ENCODE measurements around the gene KLF14. TPM values are rescaled to one million over a fixed set of nuclear protein-coding genes. Genes with fewer than 3 reads are reported as not detected.
A peak's percentile ranks its signal among the peaks of the same experiment; 100 is the strongest.

KLF14 gene
- total and polyA plus RNA-seq, 9 donors: 0.10 to 0.84 (median 0.29) TPM; not detected in 3

DNA sequence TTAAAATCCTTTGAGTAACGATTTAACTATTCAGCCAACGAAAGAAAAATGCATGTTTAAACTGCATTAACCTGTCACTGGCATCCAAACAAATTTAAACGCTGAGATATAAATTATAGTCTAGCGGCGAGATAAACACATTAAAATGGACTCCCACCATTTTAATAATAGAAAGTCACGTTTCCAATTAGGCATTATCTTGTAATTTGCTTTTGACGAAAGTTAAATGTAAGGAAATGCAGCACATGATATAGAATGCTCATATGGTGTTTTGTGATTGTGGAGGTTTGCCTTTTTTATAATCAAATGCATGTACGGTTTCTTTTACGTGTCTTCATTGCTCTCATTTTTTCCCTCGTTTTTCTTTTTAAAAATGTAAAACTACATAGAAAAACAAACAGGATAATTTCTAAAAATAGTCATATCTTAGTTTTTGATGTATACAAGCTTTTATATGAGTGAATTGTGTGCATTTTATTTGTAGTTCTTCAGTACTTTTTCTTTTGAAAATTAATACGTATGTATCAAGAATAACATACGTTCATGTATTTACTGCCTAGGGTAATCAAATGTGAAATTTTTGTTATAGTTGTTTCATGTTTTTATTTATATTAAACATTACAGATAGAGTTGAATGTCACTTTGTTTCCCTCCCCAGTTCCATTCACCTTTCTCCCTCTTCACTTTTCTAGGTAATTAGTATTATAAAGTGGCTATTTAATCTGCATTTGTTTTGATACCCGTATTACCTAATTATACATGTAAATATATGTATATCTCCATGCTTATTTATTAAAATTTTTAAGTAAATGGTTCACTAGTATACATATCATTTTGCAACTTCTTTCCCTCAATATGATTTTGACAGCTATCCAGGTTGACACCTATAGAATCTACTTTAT lies 1.1 kb upstream of the KLF14 start:
- H3K4me1 ChIP-seq (ENCODE audit: insufficient read depth): no peaks in the 10 kb centered on the region
- TF ChIP-seq EP300 (IDR thresholded peaks at IDR 0.05): no peak
- TF ChIP-seq POLR2A (IDR thresholded peaks at IDR 0.05): no peak
- no peak for TF ChIP-seq CTCF (IDR thresholded peaks at IDR 0.05)
- 19 to 24% (median 23%) methylated on average over 13 of the region's 13 CpGs for WGBS, 3 donors

DNA sequence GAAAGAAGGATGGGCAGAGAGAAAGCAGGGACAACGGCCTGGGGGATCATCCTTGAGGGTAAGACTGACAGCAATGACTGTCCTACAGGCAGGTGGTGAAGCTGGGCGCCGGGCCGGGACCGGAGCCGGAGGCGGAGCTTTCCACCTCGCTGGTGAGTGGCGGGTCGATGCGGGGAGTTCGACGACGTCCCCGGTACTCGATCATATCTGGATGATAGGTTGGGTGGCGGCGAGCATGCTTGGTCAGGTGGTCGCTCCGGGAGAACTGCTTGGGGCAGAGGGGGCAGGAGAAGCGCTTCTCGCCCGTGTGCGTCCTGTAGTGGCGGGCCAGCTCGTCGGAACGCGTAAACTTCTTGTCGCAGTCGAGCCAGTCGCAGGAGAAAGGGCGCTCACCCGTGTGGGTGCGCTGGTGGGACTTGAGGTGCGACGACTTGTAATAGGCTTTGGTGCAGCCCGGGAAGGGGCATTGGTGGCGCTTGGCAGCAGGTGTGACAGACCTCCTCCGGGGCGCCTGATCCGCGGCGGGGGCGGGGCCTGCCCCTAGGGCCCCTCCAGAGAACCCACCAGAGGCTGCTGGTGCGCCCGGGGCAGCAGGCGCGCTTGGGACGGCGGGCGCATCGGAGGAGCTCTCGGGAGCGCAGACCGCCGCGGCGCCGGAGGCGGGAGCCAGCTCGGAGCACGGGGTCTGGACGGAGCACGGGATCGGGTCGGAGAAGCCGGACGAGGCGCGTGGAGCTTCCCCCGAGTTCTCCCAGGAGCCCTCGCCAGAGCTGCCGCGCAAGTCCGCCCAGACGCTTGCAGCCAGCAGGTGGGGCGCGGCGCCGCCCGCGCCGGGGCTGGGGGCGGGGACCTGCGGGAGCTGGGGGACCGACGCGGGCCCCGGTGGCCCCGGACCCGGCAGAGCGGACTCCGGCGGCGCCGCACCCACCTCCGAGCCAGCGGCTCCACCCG lies 752 bp downstream of the KLF14 start:
- intact Hi-C loops (cut with DNase I): loop anchor here in 1 of 4 donors (10.0 kb wide), 1 partner anchor 658 kb away; the partner anchor contains the start of gene KLHDC10
- Histone ChIP-seq H3K36me3 (no peaks in the 10 kb centered on the region), H3K4me1 (ENCODE audit: insufficient read depth) (no peaks in the 10 kb centered on the region), H3K4me3 (peak overlapping the region; percentile 39), H3K27ac (peak overlapping the region in 1 of 2 donors; percentile 13), H3K27me3 (no peaks in the 10 kb centered on the region), H3K9me3 (peaks cover 7 to 42% of the 10 kb centered on the region in 2 donors)
- 5 to 11% (median 7%) methylated on average over 85 to 100 of the region's 100 CpGs for WGBS, 3 donors
- TF ChIP-seq EP300 (IDR thresholded peaks at IDR 0.05): no peak
- DNase-seq: peak in 4 of 5 donors; percentile 15 to 45 (median 32)

More for the DNA sequence above, 1.1 kb upstream of the KLF14 start:
- Histone ChIP-seq H3K27me3 (no peaks in the 10 kb centered on the region), H3K36me3 (no peaks in the 10 kb centered on the region), H3K9me3 (peaks cover 7 to 41% of the 10 kb centered on the region in 2 donors), H3K4me3 (peak overlapping the region; percentile 39), H3K27ac (peak overlapping the region in 1 of 2 donors; percentile 6)
- intact Hi-C loops (cut with DNase I): loop anchor here in 1 of 4 donors (10.0 kb wide), 1 partner anchor 660 kb away; the partner anchor contains the start of gene KLHDC10
- DNase-seq: no peak

DNA sequence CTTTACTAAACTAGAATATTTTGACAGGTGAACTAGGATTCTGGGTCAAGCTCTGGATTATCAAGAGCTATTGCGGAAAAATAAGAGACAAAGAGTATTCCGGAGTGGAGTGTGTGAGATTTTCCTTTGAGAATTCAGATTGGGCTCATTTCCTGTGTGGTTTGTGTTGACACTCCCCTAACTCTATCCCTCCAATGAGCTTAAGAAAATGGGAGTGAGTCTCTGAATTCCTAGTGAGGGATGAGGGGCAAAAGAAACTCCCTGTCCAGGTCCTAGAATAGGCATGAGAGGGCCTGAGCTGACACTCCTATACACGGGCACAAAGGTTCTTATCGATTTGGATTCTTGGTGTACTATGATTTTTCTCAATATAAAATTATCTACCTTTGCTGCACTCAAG lies 10.2 kb downstream of the KLF14 start:
- 66 to 83% (median 70%) methylated on average over 4 of the region's 4 CpGs for WGBS, 3 donors
- intact Hi-C loops (cut with DNase I): loop anchor here in 1 of 4 donors (5.0 kb wide), 1 partner anchor 651 kb away; the partner anchor contains the start of gene KLHDC10
- peaks cover 2% of the 10 kb centered on the region for H3K4me1 ChIP-seq (ENCODE audit: insufficient read depth)

More for the DNA sequence above, 10.2 kb downstream of the KLF14 start:
- no peak for TF ChIP-seq POLR2A (IDR thresholded peaks at IDR 0.05)
- no peak for TF ChIP-seq CTCF (IDR thresholded peaks at IDR 0.05)
- TF ChIP-seq EP300 (IDR thresholded peaks at IDR 0.05): no peak
- no peak for DNase-seq
- Histone ChIP-seq H3K27me3 (no peaks in the 10 kb centered on the region), H3K36me3 (no peaks in the 10 kb centered on the region), H3K4me3 (no peak overlapping the region), H3K27ac (no peak overlapping the region), H3K9me3 (no peaks in the 10 kb centered on the region)

Data from ovary (tissue), 9 donors.